MM.1S (cell line): ENCODE results near the gene WBP1.
"Not testable (repeated sequence)": the region's sequence is repeated elsewhere in the genome, so short reads cannot be mapped to it uniquely, and the experiment has no call there.

Experiments
- DNase-seq: peaks from one replicate; pipeline ENCODE4 v3.0.0-alpha.2; 2015
- H2AFZ ChIP-seq: fragments of 300-600 bp; sonication (generic); 2 replicates; pipeline ENCODE4 v1.6.0; 2016; ENCODE audit warnings: antibody characterized with exemption, low read length
- H3F3A ChIP-seq: fragments of 300-600 bp; sonication (generic); 2 replicates; pipeline ENCODE4 v1.6.1; 2016; ENCODE audit warnings: mild to moderate bottlenecking, antibody characterized with exemption, low read length, moderate library complexity, mixed read lengths; ENCODE audit not compliant: insufficient read depth
- H3K27ac ChIP-seq: fragments of 300-600 bp; sonication (generic); 2 replicates; pipeline ENCODE4 v1.5.1; 2016; ENCODE audit warnings: mild to moderate bottlenecking, low read length
- H3K27me3 ChIP-seq: fragments of 300-600 bp; sonication (generic); replicated peaks from 2 replicates; pipeline ENCODE4 v1.6.0; 2016; ENCODE audit warnings: low read length; ENCODE audit not compliant: insufficient read depth
- H3K36me3 ChIP-seq: fragments of 300-600 bp; sonication (generic); replicated peaks from 2 replicates; pipeline ENCODE4 v1.6.1; 2016; ENCODE audit warnings: mild to moderate bottlenecking, low read length, mixed read lengths; ENCODE audit not compliant: insufficient read depth
- H3K4me1 ChIP-seq: fragments of 300-600 bp; sonication (generic); 2 replicates; pipeline ENCODE4 v1.6.1; 2016; ENCODE audit warnings: low read length, mixed read lengths
- H3K4me2 ChIP-seq: fragments of 300-600 bp; sonication (generic); 2 replicates; pipeline ENCODE4 v1.6.0; 2016; ENCODE audit warnings: low read depth, low read length
- H3K4me3 ChIP-seq: fragments of 300-600 bp; sonication (generic); 2 replicates; pipeline ENCODE4 v1.5.1; 2016; ENCODE audit warnings: low read length, mixed read lengths
- H3K79me2 ChIP-seq: fragments of 300-600 bp; sonication (generic); 2 replicates; pipeline ENCODE4 v1.6.1; 2016; ENCODE audit warnings: mixed run types, low read length, mixed read lengths
- H3K9ac ChIP-seq: fragments of 300-600 bp; sonication (generic); 2 replicates; pipeline ENCODE4 v1.6.1; 2016; ENCODE audit warnings: low read length, mixed read lengths
- H3K9me2 ChIP-seq: fragments of 300-600 bp; sonication (generic); replicated peaks from 2 replicates; pipeline ENCODE4 v1.6.1; 2016; ENCODE audit warnings: mild to moderate bottlenecking, low read length, mixed read lengths; ENCODE audit not compliant: insufficient read depth
- H3K9me3 ChIP-seq: fragments of 300-600 bp; sonication (generic); replicated peaks from 2 replicates; pipeline ENCODE4 v1.6.1; 2016; ENCODE audit warnings: mild to moderate bottlenecking, low read length, mixed read lengths; ENCODE audit not compliant: insufficient read depth
- H4K20me1 ChIP-seq: fragments of 300-600 bp; sonication (generic); 2 replicates; pipeline ENCODE4 v1.6.1; 2016; ENCODE audit warnings: mild to moderate bottlenecking, low read length, moderate library complexity, mixed read lengths; ENCODE audit not compliant: insufficient read depth
- EZH2 ChIP-seq: fragments of 300-600 bp; sonication (generic); optimal IDR thresholded peaks from 2 replicates; pipeline ENCODE3; 2017; ENCODE audit warnings: low read depth, mild to moderate bottlenecking, antibody characterized with exemption, low read length, mixed read lengths
- EZH2phosphoT487 ChIP-seq: fragments of 300-600 bp; sonication (generic); IDR thresholded peaks from 2 replicates; pipeline ENCODE4 v1.6.1; 2018; ENCODE audit warnings: antibody characterized with exemption, low read length
- TF ChIP-seq, protein P1 (sequence below): fragments of 300-600 bp; sonication (generic); IDR thresholded peaks from 2 replicates; pipeline ENCODE4 v1.5.1; 2016; ENCODE audit warnings: antibody characterized with exemption, low read length, mixed read lengths

WBP1 gene

DNA sequence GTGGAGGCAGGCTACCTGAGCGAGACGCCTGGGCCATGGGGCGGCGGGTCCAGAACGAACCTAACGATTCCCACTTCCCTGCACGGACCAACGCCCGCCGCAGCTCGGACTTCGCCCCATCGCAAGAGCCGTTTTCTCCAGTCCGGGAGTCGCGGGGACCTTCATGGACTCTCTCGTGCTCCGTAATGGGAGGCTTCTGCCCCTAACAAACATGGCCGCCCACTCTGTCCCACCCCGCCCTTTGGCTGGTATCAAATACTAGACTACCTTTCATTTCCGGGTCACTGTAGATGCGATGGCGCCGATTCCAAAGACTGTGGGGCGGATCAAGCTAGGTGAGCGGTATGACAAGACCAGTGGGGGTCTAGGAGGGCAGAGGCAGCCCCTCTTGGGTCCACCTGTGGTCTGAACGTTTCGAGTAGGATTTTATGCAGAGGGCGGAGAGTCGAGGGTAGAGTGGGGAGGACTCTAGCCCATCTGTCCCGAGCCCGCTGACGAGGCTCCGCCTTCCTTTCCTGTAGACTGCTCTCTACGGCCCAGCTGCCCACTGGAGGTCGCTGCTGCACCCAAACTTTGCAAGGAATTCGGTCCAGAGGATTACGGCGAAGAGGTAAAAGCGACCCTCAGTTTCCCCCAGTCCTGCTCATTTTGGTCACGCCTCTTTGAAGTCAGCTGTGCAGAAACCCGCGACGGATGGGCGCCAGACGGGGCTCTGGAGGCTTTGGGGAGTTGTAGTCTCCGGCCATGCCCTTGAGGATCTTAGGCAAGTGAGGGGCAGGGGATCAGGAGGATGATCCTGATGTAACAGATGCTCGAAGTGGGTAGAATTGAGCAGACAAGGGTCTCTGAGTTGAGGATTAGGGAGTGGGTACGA is 24.8 kb downstream of the WBP1 start, which contains the start of the genes CCDC142 and TTC31:
Gene CCDC142 (minus strand): TSS at position 198 of the 874 bp plus-strand sequence. CDS start 161 bp downstream, at position 37.
Gene TTC31 (plus strand): TSS at position 281 of the 874 bp plus-strand sequence. CDS start 15 bp downstream, at position 296.
- H3K9me2 ChIP-seq = no peaks in the 10 kb centered on the region
- no peaks in the 10 kb centered on the region for H3K36me3 ChIP-seq
- H3K79me2 ChIP-seq = peaks cover 33% of the 10 kb centered on the region
- DNase-seq = peak; percentile 93
- H3K27ac ChIP-seq = peak within 1 kb of the TSS; percentile 77
- no peak for TF ChIP-seq EZH2phosphoT487
- TF ChIP-seq, protein P1, sequence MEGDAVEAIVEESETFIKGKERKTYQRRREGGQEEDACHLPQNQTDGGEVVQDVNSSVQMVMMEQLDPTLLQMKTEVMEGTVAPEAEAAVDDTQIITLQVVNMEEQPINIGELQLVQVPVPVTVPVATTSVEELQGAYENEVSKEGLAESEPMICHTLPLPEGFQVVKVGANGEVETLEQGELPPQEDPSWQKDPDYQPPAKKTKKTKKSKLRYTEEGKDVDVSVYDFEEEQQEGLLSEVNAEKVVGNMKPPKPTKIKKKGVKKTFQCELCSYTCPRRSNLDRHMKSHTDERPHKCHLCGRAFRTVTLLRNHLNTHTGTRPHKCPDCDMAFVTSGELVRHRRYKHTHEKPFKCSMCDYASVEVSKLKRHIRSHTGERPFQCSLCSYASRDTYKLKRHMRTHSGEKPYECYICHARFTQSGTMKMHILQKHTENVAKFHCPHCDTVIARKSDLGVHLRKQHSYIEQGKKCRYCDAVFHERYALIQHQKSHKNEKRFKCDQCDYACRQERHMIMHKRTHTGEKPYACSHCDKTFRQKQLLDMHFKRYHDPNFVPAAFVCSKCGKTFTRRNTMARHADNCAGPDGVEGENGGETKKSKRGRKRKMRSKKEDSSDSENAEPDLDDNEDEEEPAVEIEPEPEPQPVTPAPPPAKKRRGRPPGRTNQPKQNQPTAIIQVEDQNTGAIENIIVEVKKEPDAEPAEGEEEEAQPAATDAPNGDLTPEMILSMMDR = peak; percentile 85
- peak within 1 kb of the TSS; percentile 98 for H3K4me2 ChIP-seq
- no peaks in the 10 kb centered on the region for H4K20me1 ChIP-seq
- peak within 1 kb of the TSS; percentile 99 for H2AFZ ChIP-seq
- no peaks in the 10 kb centered on the region for H3K27me3 ChIP-seq
- H3K9ac ChIP-seq = peak within 1 kb of the TSS; percentile 92
- peak within 1 kb of the TSS; percentile 99 for H3K4me3 ChIP-seq
- peaks cover 4% of the 10 kb centered on the region; the same call in 1 of the 2 replicates for H3F3A ChIP-seq
- H3K9me3 ChIP-seq = no peaks in the 10 kb centered on the region
- peaks cover 8% of the 10 kb centered on the region for H3K4me1 ChIP-seq

DNA sequence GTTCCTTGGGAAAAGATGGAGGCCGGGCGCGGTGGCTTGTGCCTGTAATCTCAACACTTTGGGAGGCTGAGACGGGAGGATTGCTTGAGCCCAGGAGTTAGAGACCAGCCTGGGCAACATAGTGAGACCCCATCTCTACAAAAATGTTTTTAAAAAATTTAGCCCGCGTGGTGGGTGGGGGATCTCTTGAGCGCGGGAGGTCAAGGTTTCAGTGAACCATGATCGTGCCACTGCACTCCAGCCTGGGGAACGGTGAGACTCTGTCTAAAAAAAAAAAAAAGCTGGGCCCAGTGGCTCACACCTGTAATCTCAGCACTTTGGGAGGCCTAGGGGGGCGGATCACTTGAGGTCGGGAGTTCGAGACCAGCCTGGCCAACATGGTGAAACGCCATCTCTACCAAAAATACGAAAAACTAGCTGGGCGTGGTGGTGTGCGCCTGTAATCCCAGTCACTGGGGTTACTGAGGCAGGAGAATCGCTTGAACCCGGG is 25.5 kb downstream of the WBP1 start:
- H3K27ac ChIP-seq, H3K9me3 ChIP-seq, H3K27me3 ChIP-seq, H3K36me3 ChIP-seq, H4K20me1 ChIP-seq, DNase-seq, H3K9me2 ChIP-seq, H3K4me1 ChIP-seq, H3F3A ChIP-seq: not testable (repeated sequence)
- Histone ChIP-seq H3K4me3 (peak overlapping the region; percentile 99), H2AFZ (peak overlapping the region; percentile 99), H3K9ac (peak overlapping the region; percentile 92), H3K4me2 (peak overlapping the region; percentile 98), H3K79me2 (peaks cover 33% of the 10 kb centered on the region)

DNA sequence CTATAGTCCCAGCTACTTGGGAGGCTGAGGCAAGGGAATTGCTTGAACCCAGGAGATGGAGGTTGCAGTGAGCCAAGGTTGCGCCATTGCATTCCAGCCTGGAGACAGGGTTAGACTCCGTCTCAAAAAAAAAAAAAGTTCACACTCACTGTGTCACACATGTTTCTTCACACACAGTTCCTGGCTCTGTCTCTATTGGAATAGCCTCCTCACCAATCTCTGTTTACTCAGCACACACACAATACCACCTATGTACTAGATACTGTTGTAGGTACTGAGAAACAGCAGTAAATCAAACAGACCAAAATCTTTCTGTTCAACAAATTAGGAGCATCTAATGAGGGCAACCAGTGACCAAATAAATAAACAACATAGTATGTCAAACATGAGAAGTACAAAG is 27.9 kb downstream of the WBP1 start:
- Histone ChIP-seq H3F3A (peaks cover 4% of the 10 kb centered on the region; the same call in 1 of the 2 replicates), H3K4me2 (no peak overlapping the region), H3K9ac (no peak overlapping the region), H3K79me2 (peaks cover 26% of the 10 kb centered on the region), H3K4me1 (peaks cover 4% of the 10 kb centered on the region; the same call in 1 of the 2 replicates), H3K27ac (no peak overlapping the region), H4K20me1 (no peaks in the 10 kb centered on the region), H2AFZ (no peak overlapping the region), H3K4me3 (no peak overlapping the region), H3K27me3 (no peaks in the 10 kb centered on the region), H3K9me2 (no peaks in the 10 kb centered on the region), H3K9me3 (no peaks in the 10 kb centered on the region), H3K36me3 (no peaks in the 10 kb centered on the region)
- no peak for TF ChIP-seq EZH2phosphoT487
- no peak for TF ChIP-seq EZH2
- TF ChIP-seq, protein P1 = no peak
- no peak for DNase-seq
